T-cell (primary cell): Measurements from ENCODE around the gene TFIP11. TPM values are rescaled to one million over a fixed set of nuclear protein-coding genes. Genes with fewer than 3 reads are reported as not detected.

ENCODE experiments used
- ATAC-seq, 4 experiments: fragments of 200-7000 bp in 3 of 4; fragments of 150-1000 bp in 1 of 4; cut with Tn5 transposase; replicated peaks in 1 of 4; 1 replicate in 3 of 4; 2 replicates in 1 of 4; pipeline ENCODE4 v1.10.0; 2021; ENCODE audit warnings: moderate library complexity in 3 of 4, mild to moderate bottlenecking in 2 of 4, moderate number of reproducible peaks in 1 of 4
- CTCF ChIA-PET, 2 donors: fragments of 300-600 bp; sonication (Branson Sonifier 250); formaldehyde crosslinking; loops; one replicate each; lab custom pipeline; 2022; ENCODE audit warnings: antibody characterized with exemption in 2 of 2; lab: Charles Lee
- POLR2A ChIA-PET, 2 donors: fragments of 300-600 bp; sonication (Branson Sonifier 250); formaldehyde crosslinking; loops; one replicate each; lab custom pipeline; 2022; ENCODE audit warnings: antibody characterized with exemption in 2 of 2; lab: Charles Lee
- DNase-seq, 35 experiments: peaks; one replicate each; pipeline versions ENCODE4 v3.0.0 to v3.0.0-alpha.2; 2013 to 2023
- H3K27ac ChIP-seq: one replicate; pipeline ENCODE4 v1.5.1; 2013; ENCODE audit warnings: low read length
- H3K27me3 ChIP-seq, 2 experiments: replicated peaks in 1 of 2; 1 replicate in 1 of 2; 2 replicates in 1 of 2; pipeline versions ENCODE4 v1.6.1 to v1.7.0; 2013; ENCODE audit warnings: low read length in 1 of 2, mixed read lengths in 1 of 2; ENCODE audit not compliant: control insufficient read depth in 2 of 2, insufficient read depth in 2 of 2; ENCODE audit errors: extremely low read depth in 1 of 2
- H3K36me3 ChIP-seq, 2 donors: 1 replicate in 1 of 2; 2 replicates in 1 of 2; pipeline versions ENCODE4 v1.6.1 to v1.7.0; 2013; ENCODE audit warnings: low read length in 1 of 2; ENCODE audit not compliant: control insufficient read depth in 2 of 2, insufficient read depth in 1 of 2; ENCODE audit errors: extremely low read depth in 1 of 2
- H3K4me1 ChIP-seq, 2 experiments: 1 replicate in 1 of 2; 2 replicates in 1 of 2; pipeline versions ENCODE4 v1.6.1 to v1.7.0; 2013; ENCODE audit warnings: low read length in 2 of 2, mixed read lengths in 1 of 2; ENCODE audit not compliant: insufficient read depth in 2 of 2, control insufficient read depth in 1 of 2; ENCODE audit errors: extremely low read depth in 1 of 2
- H3K4me3 ChIP-seq, 2 donors: 1 replicate in 1 of 2; 2 replicates in 1 of 2; pipeline versions ENCODE4 v1.5.1 to v1.7.0; 2013; ENCODE audit warnings: mild to moderate bottlenecking in 2 of 2, low read length in 1 of 2, moderate library complexity in 1 of 2; ENCODE audit not compliant: control insufficient read depth in 1 of 2; ENCODE audit errors: extremely low read depth in 1 of 2
- H3K9me3 ChIP-seq: 2 replicates; pipeline ENCODE4 v1.7.0; 2013
- H3K27ac Mint-ChIP-seq, 2 donors: one replicate each; pipeline ENCODE4 v1.8.0; 2020 to 2021; ENCODE audit warnings: mild to moderate bottlenecking in 2 of 2, mixed read lengths in 2 of 2
- H3K27me3 Mint-ChIP-seq, 2 donors: one replicate each; pipeline ENCODE4 v1.8.0; 2021 to 2022; ENCODE audit warnings: mixed read lengths in 2 of 2
- H3K36me3 Mint-ChIP-seq: one replicate; pipeline ENCODE4 v1.8.0; 2021; ENCODE audit warnings: mixed read lengths
- H3K4me1 Mint-ChIP-seq, 3 donors: one replicate each; pipeline ENCODE4 v1.8.0; 2020 to 2022; ENCODE audit warnings: mixed read lengths in 3 of 3, mild to moderate bottlenecking in 1 of 3
- H3K4me3 Mint-ChIP-seq, 3 donors: one replicate each; pipeline ENCODE4 v1.8.0; 2020 to 2022; ENCODE audit warnings: mild to moderate bottlenecking in 3 of 3, mixed read lengths in 3 of 3, moderate library complexity in 3 of 3
- H3K9me3 Mint-ChIP-seq, 3 donors: one replicate each; pipeline ENCODE4 v1.8.0; 2020 to 2022; ENCODE audit warnings: mixed read lengths in 3 of 3
- WGBS: methylation state at CpG from one replicate; pipeline ENCODE4 v1.1.5; 2013; ENCODE audit warnings: missing lambda C conversion rate; ENCODE audit not compliant: insufficient coverage; 5-methylcytosine and 5-hydroxymethylcytosine counted together
- total RNA-seq, 35 experiments: library from RNA in 6 of 35; stranded (reverse) in 6 of 35; fragments of 120-200 nt in 1 of 35; gene quantifications; one replicate each; pipeline versions ENCODE4 v1.2.1 to v1.2.4 and lab custom pipeline; 2013 to 2026

Gene TFIP11
- total RNA-seq, 5 donors from 2014 or later (not counting 1 experiment from before 2014, with no cell fraction given): 63.0 to 91.8 (median 75.2) TPM

DNA sequence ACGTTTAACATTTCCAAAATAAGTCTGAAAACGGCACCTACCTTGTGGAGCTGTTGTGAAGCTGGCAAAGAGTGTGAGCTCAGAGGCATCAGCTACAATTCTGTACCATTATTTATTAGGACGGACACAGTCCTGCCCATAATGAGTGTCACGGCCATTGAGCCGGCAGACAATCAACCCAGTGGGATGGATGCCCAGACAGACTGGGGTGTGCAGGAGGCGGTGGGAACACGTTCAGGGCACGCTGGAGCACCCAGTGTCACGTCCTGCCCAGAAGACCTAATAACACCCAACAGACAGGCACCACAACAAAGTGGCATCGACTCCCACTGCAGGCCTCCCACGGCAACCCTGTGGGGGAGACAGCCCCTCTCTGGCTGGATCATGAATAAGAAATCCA is 43.2 kb upstream of the TFIP11 start:
- ChIA-PET CTCF (no interaction called here), POLR2A (interaction anchor here in 1 of 2 donors (0.6 kb wide), 1 partner anchor 507 kb away, joined by 3 read pairs; no protein-coding TSS in a partner anchor)
- no peak for DNase-seq
- Mint-ChIP-seq H3K27me3 (no peaks in the 10 kb centered on the region), H3K4me3 (no peak overlapping the region), H3K27ac (no peak overlapping the region), H3K9me3 (no peaks in the 10 kb centered on the region), H3K36me3 (peaks cover 7% of the 10 kb centered on the region), H3K4me1 (peaks cover 24 to 39% (median 36%) of the 10 kb centered on the region in 3 donors)
- no peaks in the 10 kb centered on the region for H3K27me3 ChIP-seq
- WGBS: 100% methylated on average over 3 of the region's 11 CpGs
- peaks cover 0 to 45% of the 10 kb centered on the region in 2 experiments for H3K4me1 ChIP-seq
- no peak overlapping the region for H3K27ac ChIP-seq
- H3K9me3 ChIP-seq: no peaks in the 10 kb centered on the region
- no peak overlapping the region for H3K4me3 ChIP-seq
- no peak for ATAC-seq
- H3K36me3 ChIP-seq: peaks cover 10 to 14% of the 10 kb centered on the region in 2 donors

DNA sequence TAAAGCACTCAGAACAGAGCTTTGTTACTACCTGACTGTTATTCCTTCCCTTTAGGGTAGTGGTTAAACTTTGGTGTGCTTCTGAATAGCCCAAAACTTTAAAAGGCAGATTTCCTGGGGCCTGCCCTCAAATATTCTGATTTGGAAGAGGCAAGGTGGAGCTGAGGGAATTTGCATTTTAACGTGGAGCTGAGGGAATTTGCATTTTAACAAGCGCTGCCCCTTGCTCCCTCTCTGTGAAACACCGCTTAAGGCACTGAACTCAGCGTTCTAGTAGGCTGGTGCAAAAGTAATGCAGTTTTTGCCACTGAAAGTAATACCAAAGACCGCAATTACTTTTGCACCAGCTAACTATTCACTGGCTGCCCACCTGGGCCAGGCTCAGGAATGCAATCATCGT is 42.7 kb upstream of the TFIP11 start:
- WGBS: 97% methylated on average over 6 of the region's 6 CpGs
- Mint-ChIP-seq H3K27ac (no peak overlapping the region), H3K4me1 (peaks cover 19 to 41% (median 35%) of the 10 kb centered on the region in 3 donors), H3K27me3 (no peaks in the 10 kb centered on the region), H3K36me3 (peaks cover 4% of the 10 kb centered on the region), H3K4me3 (no peak overlapping the region), H3K9me3 (no peaks in the 10 kb centered on the region)
- H3K27me3 ChIP-seq: no peaks in the 10 kb centered on the region
- peaks cover 0 to 46% of the 10 kb centered on the region in 2 experiments for H3K4me1 ChIP-seq
- peaks cover 10 to 14% of the 10 kb centered on the region in 2 donors for H3K36me3 ChIP-seq
- H3K4me3 ChIP-seq: no peak overlapping the region
- ChIA-PET POLR2A (interaction anchor here in 1 of 2 donors (0.6 kb wide), 1 partner anchor 507 kb away, joined by 3 read pairs; no protein-coding TSS in a partner anchor), CTCF (no interaction called here)
- DNase-seq: no peak
- no peak for ATAC-seq
- no peak overlapping the region for H3K27ac ChIP-seq
- H3K9me3 ChIP-seq: no peaks in the 10 kb centered on the region

DNA sequence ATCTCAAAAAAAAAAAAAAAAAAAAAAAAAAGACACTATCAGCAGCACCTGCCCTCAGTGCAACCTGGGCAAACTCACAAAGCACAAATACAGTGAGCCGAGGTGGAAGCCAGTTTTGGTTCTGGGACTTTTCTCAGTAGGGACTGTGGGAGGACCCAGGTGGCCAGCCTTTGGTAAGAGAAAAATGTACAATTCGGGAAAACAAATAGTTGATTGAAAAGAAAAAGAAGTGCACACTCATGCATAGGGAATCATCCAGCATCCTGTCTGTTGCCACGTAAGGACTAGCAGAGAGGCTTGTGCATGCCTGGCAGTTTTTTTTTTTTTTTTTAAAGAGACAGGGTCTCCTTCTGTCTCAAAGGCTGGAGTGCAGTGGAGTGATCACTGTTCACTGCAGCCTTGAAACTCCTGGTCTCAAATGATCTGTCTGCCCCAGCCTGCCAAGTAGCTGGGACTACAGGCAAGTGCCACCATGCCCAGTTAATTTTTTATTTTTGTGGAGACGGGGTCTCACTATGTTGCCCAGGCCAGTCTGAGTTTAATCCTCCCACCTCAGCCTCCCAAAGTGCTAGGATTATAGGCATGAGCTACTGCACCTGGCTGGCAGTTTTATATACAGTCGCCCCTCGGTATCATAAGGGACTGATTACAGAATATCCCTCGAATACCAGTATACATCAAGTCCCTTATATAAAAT is 40.9 kb upstream of the TFIP11 start:
- H3K27ac Mint-ChIP-seq: no peak overlapping the region
- H3K4me3 ChIP-seq: no peak overlapping the region
- DNase-seq (no peak), ATAC-seq (no peak)
- WGBS: 78% methylated on average over 3 of the region's 7 CpGs
- CTCF ChIA-PET: no interaction called here
- POLR2A ChIA-PET: no interaction called here
- H3K27ac ChIP-seq: no peak overlapping the region
- H3K4me3 Mint-ChIP-seq: no peak overlapping the region
- peaks cover 10 to 14% of the 10 kb centered on the region in 2 donors for H3K36me3 ChIP-seq
- H3K36me3 Mint-ChIP-seq: peaks cover 4% of the 10 kb centered on the region
- peaks cover 9 to 31% (median 30%) of the 10 kb centered on the region in 3 donors for H3K4me1 Mint-ChIP-seq
- peaks cover 0 to 43% of the 10 kb centered on the region in 2 experiments for H3K4me1 ChIP-seq
- no peaks in the 10 kb centered on the region for H3K9me3 ChIP-seq
- H3K27me3 ChIP-seq: no peaks in the 10 kb centered on the region
- no peaks in the 10 kb centered on the region for H3K27me3 Mint-ChIP-seq
- H3K9me3 Mint-ChIP-seq: no peaks in the 10 kb centered on the region

DNA sequence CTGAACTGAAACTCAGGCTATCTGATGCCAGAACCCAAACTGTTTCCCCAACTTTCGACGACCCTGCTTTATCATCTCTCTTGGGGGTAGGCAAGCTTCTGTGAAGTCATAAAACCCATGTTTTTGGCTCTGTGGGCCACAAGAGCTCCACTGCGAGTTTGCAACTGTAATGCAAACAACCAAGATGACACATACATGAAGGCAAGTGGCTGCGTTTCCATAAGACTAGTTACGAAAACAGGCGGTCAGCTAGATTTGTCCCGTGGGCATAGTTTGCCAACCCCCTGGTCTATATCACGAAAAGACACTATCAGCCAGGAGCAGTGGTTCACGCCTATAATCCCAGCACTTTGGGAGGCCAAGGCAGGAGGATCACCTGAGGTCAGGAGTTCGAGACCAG is 40.2 kb upstream of the TFIP11 start:
- Mint-ChIP-seq H3K27me3 (no peaks in the 10 kb centered on the region), H3K9me3 (no peaks in the 10 kb centered on the region), H3K4me1 (peaks cover 8 to 35% (median 32%) of the 10 kb centered on the region in 3 donors), H3K4me3 (no peak overlapping the region), H3K36me3 (peaks cover 5% of the 10 kb centered on the region), H3K27ac (no peak overlapping the region)
- ATAC-seq (no peak), DNase-seq (no peak)
- CTCF ChIA-PET: no interaction called here
- Histone ChIP-seq H3K4me1 (peaks cover 0 to 46% of the 10 kb centered on the region in 2 experiments), H3K36me3 (peaks cover 7 to 12% of the 10 kb centered on the region in 2 donors), H3K27ac (no peak overlapping the region), H3K9me3 (no peaks in the 10 kb centered on the region), H3K4me3 (no peak overlapping the region), H3K27me3 (no peaks in the 10 kb centered on the region)
- POLR2A ChIA-PET: no interaction called here
- 82% methylated on average over 9 of the region's 10 CpGs for WGBS

DNA sequence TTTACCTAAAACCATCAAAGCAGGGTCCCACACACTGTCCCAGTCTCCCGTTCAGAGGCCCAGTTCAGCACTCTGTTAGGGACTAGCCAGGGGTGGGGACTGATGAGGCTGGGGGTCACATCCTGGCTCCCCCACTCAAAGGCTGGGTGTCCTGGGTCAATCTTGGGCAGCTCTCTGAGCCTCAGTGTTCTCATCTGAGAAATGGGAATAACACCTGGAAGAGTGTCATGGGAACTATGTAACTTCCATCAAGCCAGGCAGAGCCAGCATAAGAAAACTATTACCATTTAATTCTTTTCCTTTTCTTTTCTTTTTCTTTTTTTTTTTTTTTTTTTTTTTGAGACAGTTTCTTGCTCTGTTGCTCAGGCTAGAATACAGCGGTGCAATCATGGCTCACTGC is 39.3 kb upstream of the TFIP11 start:
- Mint-ChIP-seq H3K27ac (no peak overlapping the region), H3K4me3 (no peak overlapping the region), H3K4me1 (peaks cover 17 to 37% (median 30%) of the 10 kb centered on the region in 3 donors), H3K9me3 (no peaks in the 10 kb centered on the region), H3K27me3 (no peaks in the 10 kb centered on the region), H3K36me3 (peaks cover 11% of the 10 kb centered on the region)
- Histone ChIP-seq H3K27ac (no peak overlapping the region), H3K9me3 (no peaks in the 10 kb centered on the region), H3K4me3 (no peak overlapping the region), H3K36me3 (peaks cover 7 to 17% of the 10 kb centered on the region in 2 donors), H3K4me1 (peaks cover 0 to 45% of the 10 kb centered on the region in 2 experiments), H3K27me3 (no peaks in the 10 kb centered on the region)
- CTCF ChIA-PET: no interaction called here
- POLR2A ChIA-PET: no interaction called here
- DNase-seq (no peak), ATAC-seq (no peak)
- no CpG with 5 or more reads among the region's 2 CpGs for WGBS

DNA sequence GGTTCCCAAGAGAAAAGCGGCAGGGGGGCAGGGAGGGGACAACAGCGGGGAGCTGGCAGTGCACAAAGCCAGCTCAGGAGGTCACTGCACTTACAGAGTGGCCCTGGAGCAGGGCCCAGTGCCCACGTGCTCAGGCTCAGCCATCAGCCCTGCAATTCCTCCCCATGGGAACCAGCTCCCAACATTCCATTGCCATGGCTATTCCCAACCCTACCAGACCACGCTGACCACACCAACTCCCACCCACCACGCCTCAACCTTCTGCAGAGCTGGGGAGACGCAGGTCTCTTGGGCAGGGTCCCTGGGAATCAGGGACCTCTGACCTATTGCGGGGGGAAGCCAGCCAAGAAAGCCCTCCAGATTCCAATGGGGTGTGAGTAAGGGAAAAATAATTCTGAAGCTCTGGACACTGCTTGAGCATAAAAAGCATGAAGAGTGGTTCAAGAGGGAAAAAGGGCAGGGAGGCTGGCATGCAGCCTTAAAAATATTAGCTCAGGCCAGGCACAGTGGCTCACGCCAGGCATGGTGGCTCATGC is 38.3 kb upstream of the TFIP11 start:
- DNase-seq (no peak), ATAC-seq (no peak)
- Histone ChIP-seq H3K36me3 (peaks cover 5 to 20% of the 10 kb centered on the region in 2 donors), H3K9me3 (no peaks in the 10 kb centered on the region), H3K4me1 (peaks cover 0 to 52% of the 10 kb centered on the region in 2 experiments), H3K4me3 (no peak overlapping the region), H3K27me3 (no peaks in the 10 kb centered on the region), H3K27ac (no peak overlapping the region)
- Mint-ChIP-seq H3K27ac (no peak overlapping the region), H3K4me3 (no peak overlapping the region), H3K27me3 (no peaks in the 10 kb centered on the region), H3K9me3 (no peaks in the 10 kb centered on the region), H3K4me1 (peaks cover 23 to 40% (median 34%) of the 10 kb centered on the region in 3 donors), H3K36me3 (peaks cover 16% of the 10 kb centered on the region)
- POLR2A ChIA-PET: no interaction called here
- 90% methylated on average over 4 of the region's 8 CpGs for WGBS
- CTCF ChIA-PET: interaction anchor here in 1 of 2 donors (0.7 kb wide), 1 partner anchor 48 kb away, joined by 3 read pairs; no protein-coding TSS in a partner anchor
